ENCODE measurements around the gene NRSN2. TPM values are rescaled to one million over a fixed set of nuclear protein-coding genes. Genes with fewer than 3 reads are reported as not detected.

The NRSN2 gene
- total and polyA plus RNA-seq, 2 of the 4 experiments (the other 2 are of a cell fraction), result 9.9 to 101 TPM

- H2BK20ac ChIP-seq (ENCODE audit: low read depth, low read length), result no peak overlapping the region
- H4K8ac ChIP-seq (ENCODE audit: low read depth in 2 of 2, low read length in 2 of 2), result peak overlapping the region; percentile 84 to 88; a peak in 3 of 4 replicates
- peak overlapping the region; percentile 88 for H3K9ac ChIP-seq (ENCODE audit: low read depth, low read length)
- H3K36me3 ChIP-seq (ENCODE audit: control insufficient read depth, insufficient read depth, low read length), result peaks cover 7% of the 10 kb centered on the region
- WGBS, 2 experiments (ENCODE audit: extremely low coverage in 2 of 2, insufficient read length in 1 of 2), result 0% methylated on average over 1 of the region's 61 CpGs; no CpG with 5 or more reads in 1 of the 2 experiments
- dilution Hi-C loops (cut with HindIII; ENCODE audit: low sequenced_read_pairs, unreplicated experiment) (no loop called here), in situ Hi-C loops (cut with MboI; ENCODE audit: low sequenced_read_pairs) (no loop called here), intact Hi-C loops (cut with micrococcal nuclease) (no loop called here)
- BruUV-seq (replicated peaks), result no TSS peak
- H3K4ac ChIP-seq (ENCODE audit: low read depth, low read length), result peak overlapping the region; percentile 86
- peak overlapping the region; percentile 67 for H3K18ac ChIP-seq (ENCODE audit: low read depth, low read length)
- peak overlapping the region; percentile 91 for H3K23ac ChIP-seq (ENCODE audit: low read depth, low read length)
- peak overlapping the region; percentile 87 for H3K56ac ChIP-seq (ENCODE audit: extremely low read depth, insufficient read depth, low read length)
- peaks cover 2% of the 10 kb centered on the region; the same call in 1 of the 2 replicates for H3K9me3 ChIP-seq (ENCODE audit: control insufficient read depth, insufficient read depth, low read length)
- H2BK15ac ChIP-seq (ENCODE audit: low read depth, low read length), result 0 out of 3 replicates have a peak overlapping the region, but pooled peaks have one; percentile 30
- peak; percentile 87 for ATAC-seq (ENCODE audit: low read depth)
- H3K4me2 ChIP-seq (ENCODE audit: low read depth, low read length), result peak overlapping the region; percentile 90
- peak overlapping the region; percentile 67 for H3K4me3 ChIP-seq (ENCODE audit: insufficient read depth, low read depth, low read length)
- peak; percentile 90 for DNase-seq
- peak overlapping the region; percentile 97 for H2AK9ac ChIP-seq (replicated peaks; ENCODE audit: low read depth, low read length, poor library complexity)
- peak overlapping the region; percentile 83 for H2AK5ac ChIP-seq (ENCODE audit: low read depth, low read length)
- peak overlapping the region; percentile 98 for H2AFZ ChIP-seq (replicated peaks; ENCODE audit: low read length, poor library complexity)
- ChIA-PET CTCF (no interaction called here), POLR2A (ENCODE audit: unreplicated experiment) (interaction anchor here (1.7 kb wide), 1 partner anchor 17 kb away, joined by 4 read pairs; no protein-coding TSS in a partner anchor)
- H3K4me1 ChIP-seq (ENCODE audit: control insufficient read depth, insufficient read depth, low read length), result peaks cover 8% of the 10 kb centered on the region
- peak overlapping the region; percentile 95 for H3K14ac ChIP-seq (replicated peaks; ENCODE audit: low read depth, low read length)
- H3K27me3 ChIP-seq (ENCODE audit: control insufficient read depth, insufficient read depth, low read length), result no peaks in the 10 kb centered on the region
- TF ChIP-seq POLR2A (IDR thresholded peaks at IDR 0.05; ENCODE audit: low read depth, low read length) (peak; percentile 9; the same call in 1 of the 2 replicates), MAZ (IDR thresholded peaks at IDR 0.05; ENCODE audit: borderline replicate concordance, low read depth, low read length) (peak; percentile 99), MXI1 (IDR thresholded peaks at IDR 0.05; ENCODE audit: borderline replicate concordance, low read depth, low read length) (peak; percentile 71; the same call in 1 of the 2 replicates), SMC3 (IDR thresholded peaks at IDR 0.05; ENCODE audit: low read depth, low read length) (no peak), BHLHE40 (IDR thresholded peaks at IDR 0.05; ENCODE audit: low read depth, low read length) (peak; percentile 98), FOS (IDR thresholded peaks at IDR 0.05; ENCODE audit: low read depth, low read length) (no peak)
- peak overlapping the region; percentile 71 for H2BK5ac ChIP-seq (ENCODE audit: low read depth, low read length, poor library complexity, severe bottlenecking)
- H4K5ac ChIP-seq (ENCODE audit: low read depth, low read length), result peak overlapping the region; percentile 55
- H4K91ac ChIP-seq (ENCODE audit: insufficient read depth, low read depth, low read length), result peak overlapping the region; percentile 88
- H3K79me1 ChIP-seq (ENCODE audit: low read depth in 1 of 2, low read length in 2 of 2), result peaks cover 14 to 30% of the 10 kb centered on the region in 2 experiments; a peak in 3 of 4 replicates
- peaks cover 9% of the 10 kb centered on the region for H4K20me1 ChIP-seq (ENCODE audit: insufficient read depth, low read length)
- peak overlapping the region; percentile 71 for H2BK120ac ChIP-seq (ENCODE audit: low read depth, low read length)
- H3K9me1 ChIP-seq (ENCODE audit: insufficient read depth, low read length), result peaks cover 13% of the 10 kb centered on the region
- peak overlapping the region; percentile 89 for H3K27ac ChIP-seq (ENCODE audit: insufficient read depth, low read length)
These were observed 951 bp downstream of the NRSN2 start for GRCh38 chr20:347640-348484.

All from IMR-90 (cell line).